Measurements from ENCODE around the gene MRC1. TPM values are rescaled to one million over a fixed set of nuclear protein-coding genes. Genes with fewer than 3 reads are reported as not detected.

The MRC1 gene
- polyA plus RNA-seq (ENCODE audit: insufficient read length in 3 of 3): 10 to 100 TPM in 2 of 3 donors, 1 to 10 TPM in 1; 9.9 to 11.6 (median 11.3) TPM

- no peak for DNase-seq (ENCODE audit: low read depth in 3 of 3, low spot score in 2 of 3)
Measured at GRCh38 chr10:17808971-17809841, at the start of gene MRC1. Gene MRC1 (plus strand): TSS chr10:17809348. CDS start chr10:17809466, 118 bp downstream.

- no peak for DNase-seq (ENCODE audit: low read depth in 3 of 3, low spot score in 2 of 3)
Measured at GRCh38 chr10:17764142-17764541, 45.0 kb upstream of the MRC1 start.

GRCh38 chr10:17765602-17766001 lies 43.5 kb upstream of the MRC1 start:
- DNase-seq (ENCODE audit: low read depth in 3 of 3, low spot score in 2 of 3): no peak

GRCh38 chr10:17766731-17767130 lies 42.4 kb upstream of the MRC1 start:
- no peak for DNase-seq (ENCODE audit: low read depth in 3 of 3, low spot score in 2 of 3)

- no peak for DNase-seq (ENCODE audit: low read depth in 3 of 3, low spot score in 2 of 3)
Measured at GRCh38 chr10:17768496-17768895, 40.7 kb upstream of the MRC1 start.

GRCh38 chr10:17768957-17769356 lies 40.2 kb upstream of the MRC1 start:
- no peak for DNase-seq (ENCODE audit: low read depth in 3 of 3, low spot score in 2 of 3)

GRCh38 chr10:17771017-17771416 lies 38.1 kb upstream of the MRC1 start:
- DNase-seq (ENCODE audit: low read depth in 3 of 3, low spot score in 2 of 3): no peak

- no peak for DNase-seq (ENCODE audit: low read depth in 3 of 3, low spot score in 2 of 3)
Measured at GRCh38 chr10:17779784-17780183, 29.4 kb upstream of the MRC1 start.

GRCh38 chr10:17780727-17781126 lies 28.4 kb upstream of the MRC1 start:
- no peak for DNase-seq (ENCODE audit: low read depth in 3 of 3, low spot score in 2 of 3)

GRCh38 chr10:17781856-17782255 lies 27.3 kb upstream of the MRC1 start:
- no peak for DNase-seq (ENCODE audit: low read depth in 3 of 3, low spot score in 2 of 3)

GRCh38 chr10:17782921-17783665 lies 26.1 kb upstream of the MRC1 start:
- peak in 1 of 3 donors; percentile 8 for DNase-seq (ENCODE audit: low read depth in 3 of 3, low spot score in 2 of 3)

GRCh38 chr10:17783751-17784150 lies 25.4 kb upstream of the MRC1 start:
- no peak for DNase-seq (ENCODE audit: low read depth in 3 of 3, low spot score in 2 of 3)

GRCh38 chr10:17784688-17785087 lies 24.5 kb upstream of the MRC1 start:
- DNase-seq (ENCODE audit: low read depth in 3 of 3, low spot score in 2 of 3): no peak

- DNase-seq (ENCODE audit: low read depth in 3 of 3, low spot score in 2 of 3): no peak
Measured at GRCh38 chr10:17785276-17785930, 23.7 kb upstream of the MRC1 start.

- no peak for DNase-seq (ENCODE audit: low read depth in 3 of 3, low spot score in 2 of 3)
Measured at GRCh38 chr10:17787087-17787961, 21.8 kb upstream of the MRC1 start.

GRCh38 chr10:17788646-17789045 lies 20.5 kb upstream of the MRC1 start:
- no peak for DNase-seq (ENCODE audit: low read depth in 3 of 3, low spot score in 2 of 3)

GRCh38 chr10:17789396-17789795 lies 19.8 kb upstream of the MRC1 start:
- no peak for DNase-seq (ENCODE audit: low read depth in 3 of 3, low spot score in 2 of 3)

GRCh38 chr10:17790651-17791050 lies 18.5 kb upstream of the MRC1 start:
- DNase-seq (ENCODE audit: low read depth in 3 of 3, low spot score in 2 of 3): no peak

GRCh38 chr10:17792991-17793390 lies 16.2 kb upstream of the MRC1 start:
- no peak for DNase-seq (ENCODE audit: low read depth in 3 of 3, low spot score in 2 of 3)
